Stomach (tissue), 4 donors: ENCODE measurements around the gene EAF1.

Experiments
- POLR2A ChIP-seq, 4 donors: fragments of 450-650 bp; IDR thresholded peaks; one replicate each; pipeline ENCODE4 v1.6.1; 2016; ENCODE audit warnings: antibody characterized with exemption in 4 of 4, control low read depth in 2 of 4, mild to moderate bottlenecking in 1 of 4, moderate library complexity in 1 of 4
- TF ChIP-seq, protein P1 (sequence below), 7 experiments: fragments of 450-650 bp in 4 of 7; fragments of 200-600 bp in 3 of 7; sonication (generic) in 3 of 7; IDR thresholded peaks; one replicate each; pipeline ENCODE4 v1.5.1; 2016 to 2019; ENCODE audit warnings: antibody characterized with exemption in 7 of 7, control low read depth in 2 of 7, mild to moderate bottlenecking in 1 of 7

DNA sequence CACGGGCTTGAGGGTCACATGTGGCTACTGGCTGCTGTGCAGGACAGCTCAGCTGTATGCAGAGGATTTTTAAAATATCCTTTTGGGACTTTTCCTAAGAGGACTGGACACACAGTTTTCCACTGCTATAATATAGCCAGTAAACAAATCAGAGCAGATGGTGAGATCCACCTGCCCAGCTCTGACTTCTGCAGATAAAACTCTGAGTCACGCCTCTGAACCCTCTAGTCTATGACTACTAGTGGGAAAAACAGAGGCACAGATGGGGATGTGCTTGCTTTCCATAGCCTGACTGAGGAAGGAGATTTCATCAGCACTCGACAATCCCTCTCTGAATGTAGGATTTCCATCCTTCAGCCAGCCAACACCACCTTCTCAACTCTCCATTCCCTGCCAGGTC lies 49.0 kb downstream of the EAF1 start:
- TF ChIP-seq, protein P1, sequence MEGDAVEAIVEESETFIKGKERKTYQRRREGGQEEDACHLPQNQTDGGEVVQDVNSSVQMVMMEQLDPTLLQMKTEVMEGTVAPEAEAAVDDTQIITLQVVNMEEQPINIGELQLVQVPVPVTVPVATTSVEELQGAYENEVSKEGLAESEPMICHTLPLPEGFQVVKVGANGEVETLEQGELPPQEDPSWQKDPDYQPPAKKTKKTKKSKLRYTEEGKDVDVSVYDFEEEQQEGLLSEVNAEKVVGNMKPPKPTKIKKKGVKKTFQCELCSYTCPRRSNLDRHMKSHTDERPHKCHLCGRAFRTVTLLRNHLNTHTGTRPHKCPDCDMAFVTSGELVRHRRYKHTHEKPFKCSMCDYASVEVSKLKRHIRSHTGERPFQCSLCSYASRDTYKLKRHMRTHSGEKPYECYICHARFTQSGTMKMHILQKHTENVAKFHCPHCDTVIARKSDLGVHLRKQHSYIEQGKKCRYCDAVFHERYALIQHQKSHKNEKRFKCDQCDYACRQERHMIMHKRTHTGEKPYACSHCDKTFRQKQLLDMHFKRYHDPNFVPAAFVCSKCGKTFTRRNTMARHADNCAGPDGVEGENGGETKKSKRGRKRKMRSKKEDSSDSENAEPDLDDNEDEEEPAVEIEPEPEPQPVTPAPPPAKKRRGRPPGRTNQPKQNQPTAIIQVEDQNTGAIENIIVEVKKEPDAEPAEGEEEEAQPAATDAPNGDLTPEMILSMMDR (IDR thresholded peaks at IDR 0.05) = no peak
- TF ChIP-seq POLR2A (IDR thresholded peaks at IDR 0.05) = no peak
